HS-5 (cell line): ENCODE data around the gene DNAJC1.

Source experiments
- DNase-seq: peaks from one replicate; pipeline ENCODE4 v3.0.0-alpha.2; 2012; ENCODE audit warnings: low read depth

Gene DNAJC1

DNA sequence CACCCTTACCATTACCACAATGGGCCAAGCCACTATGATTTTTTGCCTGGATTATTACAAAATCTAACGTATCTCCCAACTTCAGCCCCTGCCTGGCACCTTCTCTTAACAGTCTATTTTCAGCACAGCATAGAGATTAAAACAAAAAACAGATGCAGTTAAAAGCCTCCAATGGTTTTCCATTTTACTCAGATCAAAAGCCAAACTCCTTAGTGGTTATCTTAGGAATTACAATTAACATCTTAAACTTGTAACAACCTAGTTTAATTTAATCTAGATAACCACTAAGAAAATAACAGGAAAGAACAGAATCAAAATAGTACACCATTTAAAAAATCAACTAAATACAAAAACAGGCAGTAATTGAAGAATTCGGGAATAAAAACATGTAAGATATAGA is 43.5 kb downstream of the DNAJC1 start:
- no peak for DNase-seq

DNA sequence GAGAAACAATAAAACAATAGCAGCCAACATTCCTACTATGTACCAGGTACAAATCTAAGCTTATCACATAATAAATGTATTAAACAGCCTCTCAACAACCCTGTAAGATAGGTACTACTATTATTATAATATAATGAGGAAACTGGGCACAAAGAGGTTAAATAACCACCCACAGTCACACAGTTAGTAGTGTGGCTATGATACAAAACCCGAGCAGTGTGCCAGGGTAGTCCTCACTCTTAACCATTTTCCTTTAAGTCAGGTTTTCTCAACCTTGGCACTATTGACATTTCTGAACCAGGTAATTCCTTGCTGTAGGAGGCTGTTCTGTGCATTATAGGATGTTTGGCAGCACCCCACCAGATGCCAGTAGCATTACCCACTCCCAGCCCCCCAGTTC is 48.8 kb downstream of the DNAJC1 start:
- DNase-seq, result no peak

DNA sequence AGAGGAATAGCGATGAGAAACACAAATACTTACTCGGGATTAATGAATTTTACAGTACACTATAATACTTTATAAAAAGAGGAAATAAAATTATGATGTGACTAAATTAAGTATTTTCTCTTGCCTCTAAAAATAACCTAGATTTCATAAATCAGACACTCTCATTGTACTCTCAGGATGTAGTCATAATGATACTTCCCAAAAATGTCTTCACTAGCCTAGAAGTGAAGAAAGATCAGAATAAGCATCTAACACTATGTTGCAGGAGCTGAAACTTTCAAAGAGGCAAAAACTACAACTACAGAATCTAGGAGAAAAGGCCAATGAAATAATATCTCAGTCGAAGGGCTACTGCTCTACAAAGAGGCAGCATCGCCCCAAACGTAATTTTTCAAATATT is 49.4 kb downstream of the DNAJC1 start:
- DNase-seq, result no peak

DNA sequence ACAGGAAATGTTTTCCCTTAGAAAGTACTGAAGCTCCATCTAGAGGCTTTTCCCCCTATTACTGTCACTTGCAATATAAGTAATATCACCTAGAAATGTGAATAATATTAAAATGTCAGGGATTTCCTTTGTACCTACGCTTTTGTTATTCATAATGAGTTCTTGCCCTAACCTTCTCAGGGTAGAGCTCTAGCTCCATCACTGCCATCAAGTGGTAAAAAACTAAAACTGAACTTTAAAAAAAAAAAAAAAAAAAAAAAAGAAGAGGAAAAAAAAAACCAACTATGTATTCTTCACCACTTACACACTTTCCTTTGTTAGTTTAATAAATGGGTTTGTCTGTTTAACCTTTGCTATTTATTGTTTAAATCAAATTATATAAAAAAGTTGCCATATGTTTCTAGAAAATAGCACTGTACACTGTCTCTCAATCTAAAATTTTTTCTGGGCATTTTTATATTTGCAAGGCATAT is 49.9 kb downstream of the DNAJC1 start:
- no peak for DNase-seq

DNA sequence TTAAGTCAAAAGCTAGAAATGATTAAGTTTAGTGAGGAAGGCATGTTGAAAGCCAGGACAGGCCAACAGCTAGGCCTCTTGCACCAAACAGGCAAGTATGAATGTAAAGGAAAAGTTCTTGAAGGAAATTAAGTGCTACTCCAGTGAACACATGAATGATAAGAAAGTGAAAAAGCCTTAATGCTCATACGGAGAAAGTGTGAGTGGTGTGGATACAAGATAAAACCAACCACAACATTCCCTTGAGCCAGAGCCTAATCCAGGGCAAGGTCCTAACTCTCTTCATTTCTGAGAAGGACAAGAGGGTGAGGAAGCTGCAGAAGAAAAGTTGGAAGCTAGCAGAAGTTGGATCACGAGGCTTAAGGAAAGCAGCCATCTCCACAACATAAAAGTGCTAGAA is 53.0 kb downstream of the DNAJC1 start:
- DNase-seq, result no peak

DNA sequence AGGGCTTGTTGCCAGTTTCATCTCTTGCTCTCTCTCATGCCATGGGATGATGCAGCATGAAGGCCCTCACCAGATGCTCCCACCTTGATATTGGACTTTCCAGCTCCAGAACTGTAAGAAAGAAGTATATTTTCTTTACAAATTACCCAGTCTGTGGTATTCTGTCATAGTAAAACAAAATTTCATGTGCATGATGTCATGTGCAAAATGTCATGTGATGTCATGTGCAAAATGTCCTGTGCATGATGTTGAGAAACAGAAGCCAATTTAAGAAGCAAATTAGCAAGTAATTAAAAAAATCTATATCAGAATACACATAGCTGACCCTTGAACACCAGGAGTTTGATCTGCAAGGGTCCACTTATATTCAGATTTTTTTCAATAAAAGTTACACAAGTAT is 56.6 kb downstream of the DNAJC1 start:
- no peak for DNase-seq

DNA sequence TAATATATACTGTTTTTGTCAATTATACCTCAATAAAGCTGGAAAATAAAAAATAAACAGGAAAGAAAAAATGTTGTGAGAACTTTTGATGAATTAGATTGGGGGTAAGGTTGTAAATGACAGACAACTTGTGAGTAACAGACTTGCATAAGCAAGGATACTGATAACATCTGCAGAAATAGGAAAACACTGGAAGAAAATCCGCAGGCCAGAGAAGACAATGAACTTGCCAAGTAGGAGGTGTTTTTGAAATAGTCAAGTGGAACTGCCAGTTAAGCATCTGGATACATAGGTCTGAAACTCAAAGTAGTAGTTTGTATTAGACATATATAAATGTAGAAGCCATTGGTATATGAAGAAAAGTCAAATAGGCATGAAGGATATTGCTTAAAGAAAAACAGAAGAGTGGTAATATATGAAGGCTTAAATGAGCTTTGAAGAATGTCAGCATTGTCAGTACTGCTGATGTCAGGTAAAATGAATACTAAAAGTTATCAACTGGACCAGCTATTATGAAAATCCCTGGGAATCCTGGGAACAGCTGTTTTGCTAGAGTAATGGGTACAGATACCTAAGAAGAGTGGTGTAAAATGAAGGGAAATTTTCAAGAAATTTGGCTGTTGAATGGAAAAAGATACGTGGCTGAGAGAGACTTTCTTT is 58.7 kb downstream of the DNAJC1 start:
- no peak for DNase-seq

DNA sequence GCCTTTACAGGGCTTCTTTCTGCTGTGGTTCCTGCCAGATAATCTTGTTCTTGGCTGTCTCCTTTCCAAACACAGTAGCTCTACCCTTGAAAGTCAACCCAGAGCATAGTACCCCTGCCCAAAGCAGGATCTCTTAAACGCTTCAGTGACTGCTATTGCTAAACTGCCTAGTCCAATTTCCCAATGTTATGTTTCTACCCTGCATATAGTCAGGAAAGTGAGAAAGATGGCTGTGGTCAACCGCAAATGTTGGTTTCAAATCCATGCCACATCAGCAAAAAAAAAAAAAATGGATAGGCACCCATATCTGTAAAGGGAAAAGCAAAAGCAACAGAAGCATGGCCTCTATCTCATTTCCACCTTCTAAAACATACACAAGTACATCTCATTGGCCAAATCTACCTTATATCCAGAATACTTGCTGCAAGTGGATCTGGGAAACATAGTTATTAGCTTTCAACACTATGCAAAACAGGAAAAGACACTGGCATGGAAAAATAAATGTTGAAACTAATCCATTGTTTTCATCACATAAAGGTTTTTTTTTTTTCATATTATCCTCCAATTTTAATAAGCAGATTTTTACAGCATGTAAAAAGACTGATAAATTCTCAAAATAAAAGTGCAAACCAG is 59.8 kb downstream of the DNAJC1 start:
- no peak for DNase-seq

DNA sequence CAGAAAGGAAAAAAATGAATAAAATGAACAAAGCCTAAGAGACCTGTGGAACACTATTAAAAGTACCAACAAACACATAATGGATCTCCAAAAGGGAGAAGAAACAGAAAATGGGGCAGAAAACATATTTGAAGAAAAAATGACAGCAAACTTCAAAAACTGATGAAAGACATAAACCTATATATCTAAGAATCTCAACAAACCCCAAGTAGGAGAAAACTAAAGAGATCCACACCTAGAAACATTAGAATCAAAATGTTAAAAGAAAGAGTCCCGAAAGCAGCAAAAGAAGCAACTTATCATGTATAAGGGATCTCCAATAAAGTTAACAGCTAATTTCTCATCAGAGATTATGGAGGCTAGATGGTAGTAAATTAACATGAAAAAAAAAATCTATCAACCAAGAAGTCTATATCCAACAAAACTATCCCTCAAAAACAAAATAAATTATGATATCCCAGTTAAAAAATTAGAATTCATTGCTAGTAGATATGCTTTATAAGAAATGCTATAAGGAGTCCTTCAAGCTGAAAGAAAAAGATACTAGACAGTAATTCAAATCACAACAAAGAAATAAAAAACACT is 68.0 kb downstream of the DNAJC1 start:
- DNase-seq, result no peak

DNA sequence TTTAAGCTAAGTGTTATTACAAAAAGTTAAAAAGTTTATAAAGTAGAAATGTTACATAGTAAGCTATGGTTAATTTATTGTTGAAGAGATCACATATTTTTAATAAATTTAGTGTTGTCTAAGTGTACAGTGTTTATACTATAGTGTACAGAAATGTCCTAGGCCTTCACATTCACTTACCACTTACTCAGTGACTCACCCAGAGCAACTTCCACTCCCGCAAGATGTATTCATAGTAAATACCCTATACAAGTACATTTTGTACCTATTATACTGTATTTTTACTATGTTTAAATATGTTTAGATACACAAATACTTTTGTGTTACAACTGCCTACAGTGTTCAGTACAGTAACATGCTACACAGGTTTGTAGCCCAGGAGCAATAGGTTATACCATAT is 69.2 kb downstream of the DNAJC1 start:
- DNase-seq, result no peak

DNA sequence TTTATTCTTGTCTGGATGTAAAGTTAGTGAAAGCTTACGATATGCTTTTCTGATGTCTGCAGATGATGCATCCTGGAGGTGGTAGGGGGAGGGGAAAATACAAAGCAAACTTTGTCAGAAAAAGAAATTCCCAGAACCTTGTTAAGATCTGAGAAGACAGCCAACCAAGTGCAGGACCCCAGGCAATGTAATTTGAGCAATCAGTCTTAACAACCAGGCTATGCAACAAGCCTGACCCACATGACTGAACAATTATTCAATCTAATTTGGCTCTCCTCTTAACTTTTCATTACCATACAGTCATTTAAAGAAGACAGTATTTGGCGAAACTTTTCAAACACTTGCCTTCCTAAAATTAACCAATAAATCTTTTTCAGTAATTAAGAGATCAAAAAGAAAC is 74.5 kb downstream of the DNAJC1 start:
- no peak for DNase-seq

DNA sequence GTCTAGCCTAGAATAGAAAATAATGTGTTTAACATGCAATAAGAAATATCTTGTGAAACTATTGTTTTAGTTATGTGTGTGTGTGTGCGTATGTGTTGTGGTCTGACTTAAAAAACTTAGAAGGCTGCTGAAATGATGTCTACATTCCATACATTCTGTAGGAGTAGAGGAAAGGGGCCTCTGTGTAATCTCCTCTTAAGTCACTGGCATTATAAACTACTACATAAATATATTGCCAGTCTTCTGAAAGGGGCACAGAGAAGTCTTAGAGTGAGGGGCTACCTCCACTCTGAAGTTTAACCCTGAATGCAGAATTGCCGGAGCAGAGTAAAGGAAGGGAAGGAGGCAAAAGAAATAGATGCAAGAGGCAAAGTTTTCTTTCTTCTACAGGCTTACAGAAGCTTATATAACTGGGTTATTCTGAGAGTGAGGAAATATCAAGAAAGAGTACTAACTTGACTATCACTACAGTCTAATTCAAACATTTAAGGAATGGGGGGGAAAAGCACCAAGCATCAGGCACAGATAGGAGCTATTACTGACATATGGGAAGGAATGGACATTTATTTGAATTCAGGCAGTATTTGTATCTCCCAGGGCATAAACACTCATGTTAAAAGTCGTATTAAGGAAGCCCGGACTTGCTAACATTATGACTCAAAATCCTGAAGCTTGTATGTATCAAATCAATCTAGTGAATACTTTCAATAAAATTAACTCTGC is 75.7 kb downstream of the DNAJC1 start:
- DNase-seq, result peak; percentile 16

DNA sequence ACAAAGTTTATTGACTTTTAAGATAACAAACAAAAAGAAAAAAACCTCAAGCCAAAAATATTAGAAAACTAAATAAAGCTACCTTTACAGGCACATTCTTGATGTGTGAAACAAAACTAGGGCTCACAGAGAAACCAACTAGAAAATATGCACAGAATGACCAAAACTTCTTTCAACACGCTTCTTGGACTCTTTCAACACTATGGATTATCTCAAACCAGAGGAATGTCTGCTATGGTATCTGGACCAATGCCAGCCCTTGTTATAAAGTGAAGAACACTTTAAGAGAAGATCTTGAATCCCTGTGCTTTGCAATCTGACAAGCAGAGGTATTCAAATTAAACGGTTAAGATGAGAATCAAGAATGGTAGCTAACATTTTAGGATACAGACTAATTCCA is 76.6 kb downstream of the DNAJC1 start:
- peak; percentile 72 for DNase-seq

DNA sequence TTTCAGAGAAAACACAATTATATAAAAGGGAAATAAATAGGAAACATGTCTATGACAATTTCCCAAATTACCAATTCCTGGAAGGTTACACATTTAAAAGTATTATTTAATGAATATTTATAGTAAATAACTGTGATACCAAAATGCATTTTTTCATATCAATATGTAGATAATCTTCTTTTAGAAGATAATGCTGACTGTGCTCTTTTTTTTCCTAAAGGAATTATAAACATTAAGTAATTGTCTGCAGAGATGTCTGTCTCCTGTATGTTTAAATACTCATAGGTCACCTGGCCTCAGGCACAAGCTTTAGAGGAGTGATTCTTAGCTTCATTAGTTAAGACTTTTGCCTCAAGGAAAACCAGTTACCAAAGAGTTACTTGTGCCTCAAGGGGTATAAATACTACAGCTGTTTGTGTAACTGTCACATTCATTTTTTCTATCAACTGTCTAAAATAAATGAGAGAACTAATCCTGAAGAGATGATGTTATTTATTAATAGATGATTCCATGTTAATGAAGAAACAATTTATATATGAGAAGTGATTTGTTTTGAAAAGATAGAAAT is 77.1 kb downstream of the DNAJC1 start:
- no peak for DNase-seq

DNA sequence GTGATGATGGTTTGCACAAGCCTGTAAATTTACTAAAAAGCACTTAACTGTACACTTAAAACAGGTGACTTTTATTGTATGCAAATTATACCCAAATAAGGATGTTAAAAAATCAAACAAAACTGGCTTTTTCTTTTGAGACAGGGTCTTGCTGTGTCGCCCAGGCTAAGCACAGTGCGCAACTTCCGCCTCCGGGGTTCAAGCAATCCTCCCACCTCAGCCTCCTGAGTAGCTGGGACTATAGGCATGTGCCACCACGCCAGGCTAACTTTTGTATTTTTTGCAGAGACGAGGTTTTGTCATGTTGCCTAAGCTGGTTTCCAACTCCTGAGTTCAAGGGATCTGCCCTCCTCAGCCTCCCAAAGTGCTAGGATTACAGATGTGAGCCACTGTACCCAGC is 77.7 kb downstream of the DNAJC1 start:
- no peak for DNase-seq

DNA sequence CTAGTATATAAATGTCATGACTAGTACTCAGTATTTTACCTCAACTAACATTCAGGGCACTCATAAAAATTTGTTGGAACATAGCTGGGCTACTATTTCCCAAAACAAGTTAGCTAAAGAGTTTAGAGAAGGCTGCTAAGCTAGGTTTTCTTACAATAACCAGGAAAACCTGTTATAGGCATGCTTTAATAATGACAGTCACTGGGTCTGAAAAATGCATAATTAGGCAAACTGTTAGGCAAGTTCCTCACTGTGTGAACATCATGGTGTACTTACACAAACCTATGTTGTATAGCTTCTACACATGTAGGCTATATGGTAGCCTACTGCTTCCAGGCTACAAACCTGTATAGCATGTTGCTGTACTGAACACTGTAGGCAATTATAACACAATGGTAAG is 79.0 kb downstream of the DNAJC1 start:
- DNase-seq, result no peak

DNA sequence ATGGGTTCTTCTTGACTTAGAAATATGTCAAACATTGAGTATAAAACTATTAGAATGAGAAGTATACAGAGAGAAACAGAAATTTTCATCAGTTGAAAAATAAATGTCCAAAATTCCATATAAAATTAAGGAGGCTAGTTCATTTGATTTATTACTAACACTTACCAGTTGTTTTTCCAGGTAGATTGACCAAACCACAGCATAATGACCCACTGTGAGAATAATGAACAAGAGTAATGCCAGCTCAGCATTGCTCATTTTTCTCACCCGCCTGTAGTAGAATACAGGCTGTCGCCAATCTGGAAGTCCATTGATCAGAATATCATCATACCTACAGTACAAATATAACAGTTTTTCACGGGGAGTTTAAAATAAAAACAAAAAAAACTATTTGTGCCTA is 82.9 kb downstream of the DNAJC1 start:
- DNase-seq, result no peak

DNA sequence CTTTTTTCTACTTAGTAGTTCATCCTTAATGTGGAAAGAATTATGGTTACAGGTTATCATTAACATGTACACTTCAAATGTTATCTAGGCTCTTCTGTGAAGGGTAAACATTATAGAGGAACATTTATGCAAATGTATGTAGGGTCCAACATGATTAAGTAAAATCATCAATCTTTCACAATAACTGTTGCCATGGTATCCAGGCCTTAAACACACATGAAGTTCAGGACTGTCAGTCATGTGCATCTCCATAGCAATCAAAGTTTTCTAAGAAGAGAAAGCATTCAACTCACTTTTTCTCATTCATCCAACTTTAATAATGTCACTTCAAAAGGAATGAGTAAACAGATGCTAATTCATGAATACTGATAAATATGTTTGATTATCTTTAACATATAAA is 83.6 kb downstream of the DNAJC1 start:
- no peak for DNase-seq

DNA sequence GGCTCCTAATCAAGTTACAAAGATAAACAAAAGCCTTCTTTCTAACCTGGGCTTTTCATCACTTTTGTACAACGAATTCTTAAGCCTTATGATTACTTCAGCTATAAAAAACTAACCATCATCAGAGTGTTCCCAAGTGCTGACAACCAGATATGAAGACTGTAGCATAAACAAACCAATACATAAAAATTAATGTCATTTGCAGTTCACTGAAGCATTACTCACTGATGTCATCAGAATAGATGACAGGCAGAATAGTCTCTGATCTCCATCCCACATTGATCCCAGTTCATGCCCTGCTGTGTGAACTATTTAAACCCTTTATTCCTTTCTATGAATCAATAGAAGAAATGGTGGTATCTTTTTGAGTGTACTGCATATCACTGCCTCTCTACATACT is 84.4 kb downstream of the DNAJC1 start:
- DNase-seq, result no peak

DNA sequence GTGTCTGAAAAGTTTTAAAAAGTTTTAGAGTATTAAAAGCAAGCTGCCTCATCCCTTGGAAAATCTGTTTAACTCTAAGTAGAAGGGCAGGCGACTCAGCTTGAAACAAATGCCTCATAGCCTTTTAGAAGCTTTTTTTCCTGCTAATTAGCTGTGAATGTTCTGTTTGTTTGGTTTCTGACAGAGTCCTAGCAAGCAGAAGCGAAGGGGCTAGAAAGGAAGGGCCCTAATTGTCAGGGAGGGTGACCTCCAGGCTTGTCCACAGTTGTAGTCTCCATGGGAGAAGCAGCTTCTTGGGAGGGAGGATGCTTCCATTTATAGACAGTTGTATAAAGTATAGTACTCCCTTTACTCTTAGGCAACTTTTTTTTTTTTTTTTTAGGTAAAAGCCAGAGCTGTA is 90.9 kb downstream of the DNAJC1 start:
- no peak for DNase-seq

DNA sequence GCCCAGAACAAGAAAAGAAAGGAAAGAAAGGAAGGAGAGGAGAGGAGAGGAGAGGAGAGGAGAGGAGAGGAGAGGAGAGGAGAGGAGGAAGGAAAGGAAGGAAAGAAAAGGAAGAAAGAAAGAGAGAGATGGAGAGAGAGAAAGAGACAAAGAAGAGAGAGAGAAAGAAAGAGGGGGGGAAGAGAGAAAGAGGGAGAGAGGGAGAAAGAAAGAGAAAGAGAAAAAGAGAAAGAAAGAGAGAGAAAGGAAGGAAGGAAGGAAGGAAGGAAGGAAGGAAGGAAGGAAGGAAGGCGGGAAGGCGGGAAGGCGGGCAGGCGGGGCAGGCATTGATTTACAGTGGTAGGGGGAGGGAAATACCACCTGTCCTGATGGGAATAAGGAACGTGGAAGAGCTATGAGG is 92.7 kb downstream of the DNAJC1 start:
- DNase-seq, result no peak

DNA sequence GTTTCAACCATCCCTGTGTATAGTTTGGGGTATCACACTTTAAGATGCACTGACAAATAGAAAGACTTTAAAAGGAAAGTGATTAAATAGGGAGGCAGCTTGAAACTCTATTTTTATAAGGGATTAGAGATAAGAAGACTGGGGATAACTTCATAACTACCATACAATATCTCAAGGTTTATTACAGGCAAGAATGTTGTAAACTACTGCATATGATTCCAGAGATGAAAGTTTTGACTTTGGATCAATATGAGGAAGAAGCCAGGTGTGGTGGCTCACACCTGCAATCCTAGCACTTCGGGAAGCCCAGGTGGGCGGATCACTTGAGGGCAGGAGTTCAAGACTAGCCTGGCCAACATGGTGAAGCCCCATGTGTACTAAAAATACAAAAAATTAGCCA is 96.1 kb downstream of the DNAJC1 start:
- no peak for DNase-seq

DNA sequence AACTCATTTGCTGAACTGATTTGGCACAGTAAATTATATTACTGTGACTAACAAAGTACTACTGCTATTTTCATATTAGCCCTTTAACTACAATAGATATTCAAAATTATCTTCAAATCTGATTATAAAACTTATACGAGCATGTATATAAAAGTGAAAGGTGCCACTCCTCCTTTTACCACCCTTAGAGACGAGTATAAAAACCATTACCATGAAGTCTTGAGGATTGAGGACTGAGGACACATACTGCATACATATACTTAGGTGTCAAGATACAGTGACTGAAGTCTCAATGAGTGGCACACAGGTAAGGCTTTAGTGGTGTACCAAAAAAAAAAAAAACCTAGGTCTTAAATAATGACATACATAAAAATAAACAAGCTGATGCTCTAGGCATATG is 98.6 kb downstream of the DNAJC1 start:
- no peak for DNase-seq
